H1 (cell line): ENCODE data around the gene LRRK1. TPM values are rescaled to one million over a fixed set of nuclear protein-coding genes. Genes with fewer than 3 reads are reported as not detected.

ENCODE experiments used
- GTF2F1 ChIP-seq: IDR thresholded peaks from 2 replicates; pipeline ENCODE4 v1.6.1; 2012; ENCODE audit warnings: low read depth, low read length, improper control_type of control experiment, borderline replicate concordance
- HDAC2 ChIP-seq, 2 experiments: fragments of 300-600 bp in 1 of 2; sonication (generic) in 1 of 2; IDR thresholded peaks; 2 replicates each; pipeline ENCODE4 v1.6.1; 2011 to 2012; ENCODE audit warnings: low read depth in 2 of 2, low read length in 2 of 2, mild to moderate bottlenecking in 2 of 2, moderate library complexity in 2 of 2, borderline replicate concordance in 1 of 2, inconsistent platforms in 1 of 2
- JUND ChIP-seq: IDR thresholded peaks from 2 replicates; pipeline ENCODE4 v1.6.1; 2011; ENCODE audit warnings: mild to moderate bottlenecking, improper control_type of control experiment, low read length
- TCF12 ChIP-seq: IDR thresholded peaks from 2 replicates; pipeline ENCODE4 v1.6.1; 2011; ENCODE audit warnings: low read depth, mild to moderate bottlenecking, low read length
- polyA plus RNA-seq, 7 experiments: library from polyadenylated mRNA; depleted of rRNA in 3 of 7; stranded (reverse) in 5 of 7; unstranded in 2 of 7; fragments of >200 nt in 5 of 7; fragments of 200-250 nt in 2 of 7; gene quantifications; 1 replicate in 5 of 7; 2 replicates in 1 of 7; 4 replicates in 1 of 7; pipeline versions ENCODE4 v1.2.1 to v1.2.3, GENCODE V29; 2011 to 2013; ENCODE audit warnings: missing spikeins in 2 of 7, mixed read lengths in 2 of 7
- total RNA-seq: library from RNA; stranded (reverse); fragmentation: NEBNext Ultra II Directional; extraction: Animal tissue kit (Norgen Biotek cat#: 25700); gene quantifications from 2 replicates; pipeline ENCODE4 v1.2.1, GENCODE V29; 2021

The LRRK1 gene
- total and polyA plus RNA-seq, 2 of the 8 experiments (the other 6 are each of a cell fraction or from before 2014, with no cell fraction given), result 1.2 to 3.6 TPM

DNA sequence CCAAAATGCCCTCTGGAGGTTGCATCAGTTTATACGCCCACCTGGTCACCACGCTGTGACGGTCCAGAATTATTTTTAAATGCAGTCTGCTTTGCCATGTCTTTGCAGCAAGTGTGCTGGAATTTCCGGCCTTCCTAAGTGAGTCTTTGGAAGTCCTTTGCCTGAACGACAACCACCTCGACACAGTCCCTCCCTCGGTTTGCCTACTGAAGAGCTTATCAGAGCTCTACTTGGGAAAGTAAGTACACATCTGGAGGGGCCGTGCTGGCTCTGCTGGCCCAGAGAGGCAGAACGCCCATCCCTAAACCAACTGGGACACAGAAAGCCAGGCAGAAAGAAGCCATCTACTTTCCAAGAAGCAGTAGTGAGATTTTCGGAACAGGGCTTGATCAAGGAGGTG is 101.8 kb downstream of the LRRK1 start (continued):
- TF ChIP-seq GTF2F1 (no peak), JUND (no peak), HDAC2 (IDR thresholded peaks at IDR 0.05; ENCODE audit: borderline replicate concordance in 1 of 2, low read depth in 2 of 2, low read length in 2 of 2) (no peak), TCF12 (no peak)
